Left hindlimb (tissue), 1 donor: Measurements from ENCODE around the gene MMP25.
A peak's percentile ranks its signal among the peaks of the same experiment; 100 is the strongest.

ENCODE experiments used
- DNase-seq: peaks from one replicate; pipeline ENCODE4 v3.0.0-alpha.2; 2018

Gene MMP25

DNA sequence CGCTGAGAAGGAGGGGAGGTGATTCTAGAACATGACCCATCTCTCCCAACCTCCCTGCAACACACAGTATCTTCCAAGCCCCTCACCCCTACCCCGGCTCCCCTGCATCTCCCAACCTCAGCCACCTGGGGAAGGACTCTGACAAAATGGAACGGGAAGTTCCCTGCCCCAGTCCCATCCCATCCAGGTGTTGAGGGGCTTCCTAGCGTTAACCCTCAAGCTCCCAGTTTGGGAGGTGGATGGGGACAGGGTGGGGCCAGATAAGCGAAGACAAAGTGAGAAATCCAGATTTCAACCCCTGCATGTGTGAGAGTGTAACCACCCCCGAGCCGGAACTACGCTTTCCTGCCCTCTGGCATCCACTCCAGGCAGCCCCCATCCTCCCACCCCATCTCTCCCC, 50.9 kb downstream of the MMP25 start:
- no peak for DNase-seq

DNA sequence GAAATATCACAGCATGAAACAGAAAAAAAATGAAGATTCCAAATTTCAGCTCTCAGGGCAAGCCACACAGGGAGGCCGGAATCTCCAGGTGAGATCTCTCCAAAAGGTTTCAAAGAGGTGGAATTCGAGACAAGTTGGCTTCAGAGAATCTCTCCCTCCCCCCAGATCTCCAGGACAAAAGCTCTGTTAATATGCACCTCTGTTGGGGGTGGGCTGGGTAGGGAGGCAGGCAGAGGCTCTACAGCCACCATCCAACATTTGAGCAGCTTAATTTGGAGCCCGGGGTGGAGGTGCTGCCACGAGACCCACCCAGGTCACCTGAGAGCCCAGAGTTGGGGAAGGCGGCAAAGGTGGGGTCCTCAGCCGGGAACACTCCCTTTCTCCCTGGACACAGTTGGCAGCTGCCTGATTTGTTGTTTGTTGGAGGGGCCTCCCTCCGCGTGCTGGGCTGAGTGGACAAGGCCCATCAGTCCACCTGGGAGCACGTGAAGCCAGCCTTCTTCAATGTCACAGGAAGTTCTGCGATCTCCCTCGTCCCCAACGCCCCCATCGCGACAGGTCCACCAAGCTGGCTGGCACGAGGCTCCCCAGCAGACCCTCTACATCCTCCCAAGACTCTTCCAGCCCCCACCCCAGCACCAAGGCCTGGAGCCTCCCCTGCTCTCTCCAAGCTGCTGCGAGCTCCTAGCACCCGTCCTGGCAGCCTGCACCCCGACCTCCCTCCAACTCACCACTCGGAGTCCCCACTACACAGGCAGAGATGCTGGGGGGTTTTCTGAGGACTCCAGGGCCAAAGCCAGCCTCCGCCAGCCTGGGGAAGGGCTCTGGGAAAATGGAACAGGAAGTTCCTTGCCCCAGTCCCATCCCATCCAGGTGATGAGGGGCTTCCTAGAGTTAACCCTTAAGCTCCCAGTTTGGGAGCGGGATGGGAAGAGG, 52.4 kb downstream of the MMP25 start, which contains the start of gene ZSCAN10:
Gene ZSCAN10 (minus strand): TSS at position 836 of the 936 bp plus-strand sequence. CDS start 6,357 bp downstream, outside the sequence.
- DNase-seq, result no peak

DNA sequence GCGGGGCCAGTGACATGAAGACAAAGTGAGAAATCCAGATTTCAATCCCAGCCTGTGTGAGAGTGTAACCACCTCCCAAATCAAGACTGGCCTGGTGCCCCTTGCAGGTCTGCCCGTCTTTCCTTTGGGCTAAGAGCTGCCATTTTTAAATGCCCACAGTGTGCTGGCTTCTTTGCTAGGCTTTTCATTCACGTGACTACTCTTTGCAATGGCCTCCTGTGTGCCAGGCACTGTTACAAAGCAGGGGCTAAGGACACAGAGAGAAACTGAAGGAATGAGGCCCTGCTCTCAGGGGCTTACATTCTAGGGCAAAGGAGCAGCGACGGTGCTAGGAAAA, 53.0 kb downstream of the MMP25 start:
- DNase-seq, result no peak

DNA sequence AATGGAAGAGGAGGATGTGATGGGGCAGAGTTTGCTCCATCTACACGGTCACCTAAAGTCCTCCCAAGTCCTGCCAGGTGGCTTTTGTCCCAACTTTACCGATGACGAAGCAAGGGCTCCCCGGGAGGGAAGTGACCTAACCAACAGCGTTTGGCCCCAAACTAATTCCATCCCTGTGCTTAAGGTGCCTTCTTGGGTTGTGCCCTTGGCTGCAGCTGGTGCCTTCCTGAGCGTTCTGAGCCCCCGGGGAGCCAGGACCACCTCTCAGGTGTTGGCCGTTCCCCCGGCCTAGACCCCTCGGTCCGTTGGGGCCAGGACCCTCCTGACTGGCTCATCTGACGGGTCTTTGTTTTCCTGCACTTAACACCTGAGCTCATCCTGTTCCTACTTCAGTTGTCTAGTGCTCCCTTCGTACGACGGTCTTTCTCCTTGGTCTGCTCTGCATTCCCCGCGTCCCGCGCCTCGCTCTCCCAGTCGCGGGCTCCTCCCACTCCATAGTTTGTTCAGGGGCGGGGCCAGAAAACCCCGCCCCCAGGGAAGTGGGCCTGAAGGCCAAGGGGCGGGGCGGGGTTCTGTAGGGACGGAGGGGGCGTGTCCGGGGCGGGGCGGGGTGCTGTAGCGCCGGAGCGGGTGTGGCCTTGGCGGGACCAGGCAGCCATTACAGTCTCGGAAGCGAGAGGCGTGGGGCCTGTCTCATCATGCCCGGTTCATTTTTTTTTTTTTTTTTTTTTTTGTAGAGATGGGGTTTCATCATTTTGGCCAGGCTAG, 53.6 kb downstream of the MMP25 start:
- DNase-seq, result peak; percentile 90

DNA sequence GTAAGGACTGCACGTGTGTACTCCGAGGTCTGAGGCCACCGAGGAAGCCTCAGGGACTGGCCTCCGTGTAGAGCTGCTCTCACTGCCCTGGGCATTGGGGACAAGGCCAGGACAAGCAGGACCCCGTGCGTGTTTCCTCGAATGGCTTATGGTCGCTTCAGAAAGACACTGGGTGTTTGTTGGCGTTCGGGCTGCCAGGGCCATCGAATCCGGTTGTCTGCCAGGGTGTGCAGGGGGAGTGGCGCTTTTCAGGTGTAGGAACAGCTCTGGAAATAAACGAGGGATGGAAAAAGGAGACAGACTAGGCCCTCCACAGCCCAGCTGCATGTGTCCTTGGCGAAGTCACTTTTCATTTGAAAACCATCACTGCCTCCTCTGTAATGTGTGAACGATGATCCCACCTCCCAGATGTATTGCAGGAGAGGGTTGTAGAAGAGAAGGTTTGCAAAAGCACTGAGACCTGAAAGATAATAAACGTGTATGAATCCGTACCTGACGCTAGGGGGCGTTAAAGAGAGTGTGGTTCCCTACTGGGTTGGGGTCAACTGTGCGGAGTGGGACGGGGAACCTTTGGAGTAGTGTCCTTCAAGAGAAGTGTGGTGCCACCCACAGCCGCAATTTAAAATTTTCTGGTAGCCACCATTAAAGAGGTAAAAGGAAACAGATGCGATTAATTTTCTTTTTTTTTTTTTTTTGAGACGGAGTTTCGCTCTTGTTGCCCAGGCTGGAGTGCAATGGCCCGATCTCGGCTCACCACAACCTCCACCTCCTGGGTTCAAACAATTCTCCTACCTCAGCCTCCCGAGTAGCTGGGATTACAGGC, 54.9 kb downstream of the MMP25 start:
- DNase-seq, result no peak

DNA sequence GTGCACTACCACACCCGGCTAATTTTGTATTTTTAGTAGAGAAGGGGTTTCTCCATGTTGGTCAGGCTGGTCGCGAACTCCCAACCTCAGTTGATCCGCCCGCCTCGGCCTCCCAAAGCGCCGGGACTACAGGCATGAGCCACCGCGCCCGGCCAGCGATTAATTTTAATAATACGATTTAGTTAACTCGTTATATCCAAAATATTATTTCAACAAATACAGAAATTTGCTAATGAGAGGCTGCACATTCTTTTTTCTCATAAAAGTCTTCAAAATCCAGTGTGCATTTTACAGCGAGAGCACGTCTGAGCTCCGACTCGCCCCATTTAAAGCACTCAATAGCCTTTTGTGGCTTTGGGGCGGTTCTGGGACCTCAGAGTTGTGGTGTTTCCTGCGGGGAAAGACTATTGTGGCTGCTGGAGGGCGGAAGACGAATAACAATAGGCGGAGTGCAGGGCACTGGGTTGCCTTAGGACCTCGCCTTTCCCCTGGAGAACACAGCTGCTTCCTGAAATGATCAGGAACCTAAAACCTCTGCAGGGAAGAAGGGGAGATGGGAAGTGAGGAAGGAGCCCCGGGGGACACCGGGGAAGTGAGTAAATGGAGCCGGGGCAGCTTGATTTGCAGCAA, 55.6 kb downstream of the MMP25 start:
- no peak for DNase-seq

DNA sequence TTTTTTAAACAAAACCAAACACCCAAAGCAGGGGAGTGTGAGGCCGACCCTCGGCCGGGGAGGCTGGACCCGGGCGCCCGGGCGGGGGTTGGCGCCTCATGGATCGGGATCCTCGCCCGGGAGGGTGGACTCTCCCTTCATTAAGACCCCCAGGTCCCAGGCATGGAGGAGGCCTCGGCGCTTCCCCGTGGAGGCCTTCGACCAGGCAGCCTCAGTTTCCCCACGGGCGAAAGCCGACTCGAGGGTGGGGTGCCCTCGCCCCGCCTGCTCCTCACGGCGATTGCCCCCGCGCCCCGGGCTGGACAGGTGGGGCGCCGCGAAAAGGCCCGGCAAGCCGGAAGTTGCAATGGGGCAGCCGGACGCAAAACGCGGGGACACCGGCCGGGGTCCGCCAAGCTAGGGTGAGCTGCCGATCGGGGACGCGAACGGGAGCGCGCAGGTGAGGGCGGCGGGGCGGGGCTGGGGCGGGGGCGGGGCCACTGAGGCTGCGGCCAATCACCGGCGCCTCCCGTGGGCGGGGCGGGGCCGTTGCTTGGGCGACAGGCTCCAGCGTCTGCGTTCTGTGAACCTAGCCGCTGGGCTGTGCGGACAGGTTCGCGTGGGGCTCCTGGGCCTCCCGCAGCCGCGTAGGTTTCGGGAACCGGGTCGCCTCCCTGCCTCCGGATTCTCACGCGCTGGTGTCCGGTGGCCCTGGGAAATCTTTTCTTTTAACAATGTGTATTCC, 60.0 kb downstream of the MMP25 start:
- DNase-seq, result peak; percentile 95
